M059J (cell line): ENCODE data around the gene ZNF592. TPM values are rescaled to one million over a fixed set of nuclear protein-coding genes. Genes with fewer than 3 reads are reported as not detected.

Experiments
- DNase-seq: peaks from one replicate; pipeline ENCODE4 v3.0.0-alpha.2; 2012; ENCODE audit warnings: low read depth
- total RNA-seq: library from RNA; depleted of rRNA; stranded (reverse); fragments of >200 nt; shearing (Covaris generic); gene quantifications from 2 replicates; pipeline ENCODE4 v1.2.3, GENCODE V29; 2014

The ZNF592 gene
- total RNA-seq, 1 experiment from 2014 or later: 13.1 TPM

DNA sequence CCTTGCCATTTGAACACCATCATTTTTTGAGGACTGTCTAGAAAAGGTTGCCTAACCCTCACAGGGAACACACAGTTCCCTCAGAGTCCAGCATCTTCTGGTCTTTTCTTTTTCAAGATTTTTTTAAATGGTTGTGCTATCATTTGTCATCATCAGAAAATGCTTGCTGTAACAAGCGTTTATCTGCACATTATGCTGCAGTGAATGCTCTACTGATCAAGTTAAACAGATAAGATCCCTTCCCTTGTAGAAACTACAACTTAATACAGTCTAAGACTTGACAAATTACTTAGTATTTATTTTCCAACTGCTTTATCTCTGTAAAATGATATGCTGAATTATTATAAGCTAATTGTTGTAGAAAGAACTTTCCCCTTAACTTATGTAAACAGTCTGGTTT lies 56.8 kb downstream of the ZNF592 start:
- DNase-seq: no peak

DNA sequence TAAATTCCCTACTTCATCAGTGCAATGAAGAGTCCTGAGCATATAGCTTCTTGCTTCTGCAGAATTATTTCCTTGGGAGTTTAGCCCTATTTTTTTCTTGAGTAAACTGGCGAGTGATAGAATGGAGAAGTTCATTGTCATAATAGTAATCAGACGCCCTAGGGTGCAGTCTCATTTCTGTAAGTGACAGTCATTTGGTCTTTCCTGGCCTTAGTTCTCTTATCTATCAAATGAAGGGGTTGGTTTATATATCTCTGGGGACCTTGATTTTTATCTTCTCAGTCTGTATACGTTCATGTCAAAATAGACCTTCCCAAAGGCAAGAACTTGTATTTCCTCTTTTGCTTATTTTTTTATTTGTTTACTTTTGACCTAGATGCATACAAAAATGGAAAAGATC lies 58.8 kb downstream of the ZNF592 start:
- no peak for DNase-seq

DNA sequence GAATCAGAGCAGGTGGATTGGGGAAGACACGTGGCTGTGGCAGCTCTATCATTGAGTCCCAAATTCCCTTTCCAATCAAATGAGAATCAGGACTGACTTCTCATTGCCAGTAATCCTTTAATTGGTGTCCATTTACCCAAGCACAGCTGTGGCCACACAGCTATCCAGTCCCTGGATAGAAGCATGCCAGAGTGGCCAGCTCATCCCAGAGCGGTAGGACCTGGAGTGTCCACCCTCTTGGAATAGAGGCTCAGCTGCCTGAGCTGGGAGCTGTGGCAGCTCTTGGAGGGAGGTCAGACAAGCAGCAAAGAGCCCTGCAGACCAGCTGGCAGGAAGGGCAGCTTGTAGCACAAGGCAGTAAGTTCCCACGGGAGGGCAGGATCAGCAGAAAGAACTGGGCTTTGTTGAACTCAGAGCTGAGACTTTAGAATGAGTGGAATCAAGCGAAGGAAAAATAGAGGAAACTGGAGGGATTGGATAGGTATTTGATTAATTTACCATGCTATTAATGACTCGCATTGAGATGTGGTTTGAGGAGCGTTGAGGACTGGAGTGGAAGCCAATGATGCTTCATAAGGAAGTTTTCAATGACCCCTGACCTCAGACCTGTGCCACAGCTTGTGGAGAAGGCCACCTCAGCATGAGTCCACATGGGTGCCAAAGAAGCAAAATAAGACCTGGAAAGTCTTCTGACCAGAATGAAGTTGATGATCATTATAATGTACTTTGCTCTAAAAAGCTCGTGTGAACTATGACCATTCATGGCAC lies 61.9 kb downstream of the ZNF592 start:
- peak; percentile 59 for DNase-seq

DNA sequence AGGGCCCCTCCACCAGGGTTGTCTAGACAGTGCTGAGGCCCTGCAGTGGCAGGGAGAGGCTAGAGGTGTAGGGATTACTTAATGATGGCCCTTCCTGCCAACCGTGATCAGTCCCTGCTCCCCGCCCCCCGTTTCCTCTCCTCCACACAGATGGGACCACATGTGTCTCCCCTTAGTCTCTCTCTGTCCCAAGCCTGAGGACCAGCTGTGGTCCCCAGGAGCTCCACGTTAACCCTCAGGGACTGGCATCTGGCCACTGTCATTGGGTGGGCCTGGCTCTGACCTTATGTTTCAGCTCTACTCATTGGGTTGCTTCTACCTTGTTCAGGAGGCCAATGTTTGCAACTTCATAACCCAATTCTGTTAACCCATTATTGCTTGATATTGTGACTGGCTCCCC lies 62.8 kb downstream of the ZNF592 start:
- no peak for DNase-seq

DNA sequence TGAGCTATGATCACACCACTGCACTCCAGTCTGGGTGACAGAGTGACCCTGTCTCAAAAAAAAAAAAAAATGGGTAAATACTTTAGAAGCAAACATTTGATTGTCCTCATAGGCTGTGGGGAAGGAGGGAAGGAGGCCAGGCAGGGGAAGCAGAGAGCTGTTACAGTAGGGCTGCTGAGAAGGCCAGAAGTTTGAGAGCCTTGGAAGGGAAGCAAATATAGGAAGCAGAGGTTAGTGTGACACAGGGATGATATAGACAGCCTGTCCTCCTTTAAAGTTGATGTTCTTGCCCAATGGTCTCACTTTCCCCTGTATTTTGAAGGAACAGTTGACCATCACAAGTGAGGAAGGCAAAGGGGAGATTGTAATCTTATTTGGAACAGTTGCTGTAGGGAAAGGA lies 63.4 kb downstream of the ZNF592 start:
- no peak for DNase-seq

DNA sequence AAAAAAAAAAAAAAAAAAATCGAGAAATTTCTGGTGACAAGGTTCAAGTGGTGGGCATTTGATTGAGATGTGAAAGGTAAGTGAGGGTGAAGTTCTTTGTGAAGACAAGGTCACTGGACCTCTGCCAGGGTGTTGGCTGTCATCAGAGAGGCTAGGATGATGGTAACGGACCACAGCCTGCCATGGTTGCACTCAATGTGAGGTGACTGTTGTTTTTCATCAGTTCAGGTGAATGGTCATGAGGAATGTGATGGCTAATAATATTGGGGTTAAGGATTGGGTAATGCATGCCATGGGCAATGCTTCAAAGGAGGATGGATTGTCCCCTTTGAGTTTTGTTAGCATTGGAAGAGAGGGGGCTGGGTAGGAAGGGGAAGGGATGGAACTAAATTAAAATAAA lies 64.5 kb downstream of the ZNF592 start:
- peak; percentile 16 for DNase-seq

DNA sequence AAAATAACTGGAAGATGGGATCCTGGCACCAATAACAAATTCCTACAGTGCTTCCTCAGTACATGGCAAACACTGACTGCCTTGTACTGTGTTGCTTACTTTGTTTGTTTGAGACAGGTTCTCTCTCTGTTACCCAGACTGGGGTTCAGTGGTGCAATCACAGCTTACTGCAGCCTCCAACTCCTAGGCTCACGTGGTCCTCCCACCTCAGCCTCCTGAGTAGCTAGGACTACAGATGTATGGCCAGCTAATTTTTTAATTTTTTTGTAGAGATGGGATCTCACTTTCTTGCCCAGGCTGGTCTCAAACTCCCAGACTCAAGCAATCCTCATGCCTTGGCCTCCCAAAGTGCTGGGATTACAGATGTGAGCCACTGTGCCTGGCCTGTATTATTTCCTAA lies 65.0 kb downstream of the ZNF592 start:
- no peak for DNase-seq

DNA sequence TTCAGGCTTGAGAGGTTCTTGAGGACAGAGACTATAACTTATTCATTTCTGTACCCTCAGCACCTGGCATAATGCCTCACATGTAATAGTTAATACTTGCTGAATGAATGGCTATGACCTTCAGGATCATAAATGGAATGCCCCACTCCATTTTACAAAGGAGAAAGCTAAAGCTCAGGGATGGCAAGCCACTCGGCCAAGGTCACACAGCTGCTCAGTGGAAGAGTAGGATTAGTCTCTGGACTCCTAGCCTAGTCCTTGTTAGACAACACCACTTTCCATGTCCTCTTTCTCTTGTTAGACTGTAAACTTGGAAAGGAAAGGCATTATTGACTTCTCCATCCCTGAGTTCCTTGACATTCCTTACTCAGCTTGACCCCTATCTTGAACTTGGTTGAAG lies 65.5 kb downstream of the ZNF592 start:
- DNase-seq: no peak

DNA sequence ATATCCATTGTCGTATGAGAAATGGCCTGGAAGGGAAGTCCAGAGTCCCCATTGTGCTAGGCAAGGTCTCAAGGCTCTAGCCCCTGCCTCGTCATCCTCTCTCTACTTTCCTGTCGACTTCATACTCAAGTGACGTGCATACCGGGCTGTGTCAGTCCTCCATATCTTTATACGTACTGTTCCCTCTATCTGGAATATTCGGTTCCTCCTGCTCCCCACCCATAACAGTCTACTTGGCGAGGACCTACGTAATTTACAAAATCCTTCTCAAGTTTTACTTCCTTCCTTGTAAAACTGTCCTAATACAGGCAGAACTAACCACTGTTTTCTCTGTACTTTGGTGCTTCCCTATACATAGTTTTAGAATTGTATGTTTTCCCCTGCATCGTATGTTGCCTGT lies 66.5 kb downstream of the ZNF592 start:
- DNase-seq: no peak

DNA sequence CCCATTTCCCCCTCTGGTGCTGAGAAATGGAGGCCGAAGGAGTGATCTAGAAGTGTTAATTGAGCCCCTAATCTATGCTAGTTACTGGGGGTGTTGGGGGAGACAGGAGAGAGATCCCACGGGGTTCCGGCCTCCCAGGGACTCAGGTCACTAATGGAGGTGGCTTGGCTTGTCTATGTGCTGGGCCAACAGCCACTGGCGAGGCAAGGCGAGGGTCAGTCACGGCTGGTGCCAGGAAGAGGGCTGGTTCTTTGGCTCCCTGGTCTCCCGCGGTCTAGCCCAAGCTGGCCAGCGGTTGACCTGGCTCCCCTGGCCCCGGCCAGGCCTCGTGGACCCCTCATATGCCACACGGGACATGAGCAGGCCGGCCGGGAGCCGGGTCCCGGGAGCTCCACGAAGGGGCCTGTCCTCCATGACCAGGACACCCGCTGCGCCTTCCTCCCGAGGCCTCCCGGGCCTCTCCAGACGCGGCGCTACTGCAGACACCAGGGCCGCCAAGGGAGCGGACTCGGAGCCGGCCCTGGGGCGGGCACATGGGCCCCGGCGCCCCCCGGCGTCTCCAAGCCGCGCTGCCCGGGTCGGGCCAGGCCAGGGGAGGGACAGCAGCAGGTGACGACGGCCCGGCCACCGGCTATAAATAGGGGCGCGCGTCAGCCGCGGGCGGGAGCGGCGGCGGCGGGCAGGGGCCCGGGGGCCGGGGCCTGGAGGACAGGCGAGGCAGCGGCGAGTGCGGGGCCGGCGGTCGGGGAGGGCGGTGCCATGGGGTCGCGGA lies 68.5 kb downstream of the ZNF592 start, which contains the start of gene ALPK3:
Gene ALPK3, plus strand, starts transcription at position 663 of the 772 bp plus-strand sequence. Its CDS starts 97 bp downstream, at position 760.
- no peak for DNase-seq

DNA sequence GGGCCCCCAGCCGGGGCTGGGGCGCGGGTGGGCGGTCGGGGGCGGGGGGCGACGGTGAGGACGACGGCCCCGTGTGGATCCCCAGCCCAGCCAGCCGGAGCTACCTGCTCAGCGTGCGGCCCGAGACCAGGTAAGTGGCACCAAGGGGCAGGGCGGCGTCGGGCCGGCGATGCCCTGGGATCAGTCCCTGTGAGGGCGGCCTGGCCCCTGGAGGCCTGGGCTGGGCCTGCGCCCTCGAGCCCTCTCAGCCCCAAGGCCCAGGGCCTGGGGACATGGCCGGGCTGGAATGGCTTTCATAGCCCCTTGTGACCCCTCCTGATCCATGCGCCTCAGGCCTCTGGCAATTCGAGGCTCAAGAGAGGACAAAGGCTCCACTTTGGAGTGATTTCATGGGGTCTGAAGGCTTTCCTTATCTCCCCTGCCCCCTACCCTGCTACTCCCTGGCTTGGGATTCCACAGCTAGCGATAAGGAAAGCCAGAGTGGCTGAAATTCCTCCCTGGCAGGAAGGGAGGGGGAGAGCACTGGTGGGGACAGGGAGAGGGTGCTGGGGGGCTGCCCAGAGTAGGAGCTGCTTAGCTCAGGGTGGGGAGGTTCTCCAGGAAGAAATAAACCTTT lies 69.2 kb downstream of the ZNF592 start:
- DNase-seq: no peak

DNA sequence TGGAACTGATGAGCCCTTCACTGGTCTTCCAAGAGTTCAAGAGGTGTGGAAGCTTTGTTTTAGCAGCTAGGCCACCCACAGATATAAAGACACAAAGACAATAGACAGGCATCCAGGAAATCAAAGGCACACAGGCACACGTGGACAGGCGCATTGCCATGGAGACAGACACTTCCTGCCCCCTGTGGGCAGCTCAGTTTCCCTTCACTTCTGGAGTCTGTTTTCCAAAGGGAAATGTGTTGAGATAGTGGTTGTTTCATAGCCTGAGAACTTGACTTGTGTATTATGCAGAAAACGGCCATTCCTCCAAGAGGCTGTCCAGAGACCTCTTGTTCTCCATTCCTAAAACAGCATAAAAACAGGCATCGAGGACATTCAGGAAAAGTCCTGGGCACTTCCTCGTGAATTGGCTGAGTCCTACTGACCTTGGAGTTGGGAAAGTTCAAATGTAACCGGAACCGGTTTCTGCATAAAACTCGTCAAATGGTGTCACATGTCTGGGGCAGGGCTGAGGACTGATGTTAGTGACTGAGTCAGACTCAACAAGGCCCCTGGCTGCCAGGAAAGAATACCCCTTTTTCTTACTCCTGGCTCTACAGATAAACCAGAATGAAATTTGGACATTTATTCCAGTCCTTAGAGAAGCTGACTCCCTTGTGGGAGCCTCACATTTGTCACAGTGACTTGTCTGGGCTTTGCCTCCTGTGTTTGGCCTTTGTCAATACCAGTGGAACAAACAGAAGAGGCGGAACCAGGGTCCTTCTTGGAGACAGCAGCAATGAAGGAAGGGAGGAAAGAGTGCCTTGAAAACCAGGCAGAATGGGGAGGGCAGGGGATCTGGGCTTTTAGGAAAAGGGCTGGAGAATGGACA lies 70.1 kb downstream of the ZNF592 start:
- DNase-seq: peak; percentile 33

DNA sequence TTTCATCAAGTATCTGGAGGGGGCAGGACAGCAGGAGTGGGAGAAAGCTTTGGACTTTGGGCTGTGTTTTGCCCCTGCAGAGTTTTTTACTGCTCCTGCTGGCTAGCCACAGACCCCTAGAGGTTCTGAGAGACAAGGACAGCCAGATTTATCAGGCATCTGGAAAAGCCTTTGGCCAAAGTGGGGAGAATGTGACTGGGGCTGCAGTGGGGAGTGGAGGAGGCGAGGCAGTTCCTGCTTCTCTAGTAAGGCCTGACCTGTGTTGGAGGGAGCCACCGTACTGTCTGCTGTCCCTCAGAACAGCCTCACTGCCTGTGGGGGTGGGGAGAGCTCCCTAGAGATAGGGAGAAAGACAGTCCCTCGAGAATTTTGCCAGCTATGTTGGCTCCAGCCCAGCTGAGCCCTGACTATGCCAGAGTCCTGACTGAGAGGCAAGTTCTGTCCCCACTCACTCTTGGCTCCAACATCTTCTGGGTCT lies 70.9 kb downstream of the ZNF592 start:
- DNase-seq: no peak

DNA sequence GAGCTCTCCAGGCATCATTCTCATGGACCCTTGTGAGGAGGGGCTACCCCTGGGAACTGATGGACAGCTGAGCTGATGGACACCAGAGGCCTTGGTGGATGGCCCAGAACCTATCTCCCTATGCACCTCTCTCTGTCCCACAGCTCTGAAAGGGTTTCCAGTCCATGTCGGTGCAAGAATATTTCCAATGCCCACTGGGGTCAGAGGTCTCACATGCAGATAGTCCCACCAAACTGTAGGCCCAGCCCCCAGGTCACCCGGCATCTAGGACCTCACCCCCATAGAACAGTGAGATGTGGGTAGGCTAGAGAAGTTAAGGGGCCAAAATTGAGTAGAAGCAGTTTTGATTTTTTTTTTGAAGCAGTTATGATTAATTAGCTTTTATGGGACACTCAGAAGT lies 71.4 kb downstream of the ZNF592 start:
- DNase-seq: no peak

DNA sequence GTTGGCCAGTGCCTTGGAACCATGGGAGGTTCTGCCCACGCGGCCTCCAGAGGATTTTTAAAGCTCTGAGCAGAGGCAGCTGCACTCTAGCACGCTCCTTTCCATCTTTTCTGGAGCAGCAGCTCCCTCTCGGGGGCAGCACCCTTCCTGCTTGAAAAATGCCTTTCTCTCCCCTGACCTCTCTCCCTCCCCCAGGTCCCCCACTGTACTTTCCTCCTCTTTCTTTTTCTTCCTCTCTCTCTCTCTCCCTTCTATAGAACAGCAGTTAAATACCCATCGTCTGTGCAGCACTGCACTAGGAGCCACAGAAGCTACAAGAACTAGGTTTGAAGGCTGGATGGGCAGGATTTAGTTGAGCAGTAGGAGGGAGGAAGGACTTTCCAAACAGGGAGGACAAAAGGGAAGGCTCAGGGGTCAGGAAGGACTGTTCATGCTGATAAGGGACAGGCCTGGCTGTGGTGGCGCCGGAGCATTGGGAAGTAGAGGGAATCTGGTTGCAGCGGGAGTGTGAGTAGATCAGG lies 73.2 kb downstream of the ZNF592 start:
- no peak for DNase-seq

DNA sequence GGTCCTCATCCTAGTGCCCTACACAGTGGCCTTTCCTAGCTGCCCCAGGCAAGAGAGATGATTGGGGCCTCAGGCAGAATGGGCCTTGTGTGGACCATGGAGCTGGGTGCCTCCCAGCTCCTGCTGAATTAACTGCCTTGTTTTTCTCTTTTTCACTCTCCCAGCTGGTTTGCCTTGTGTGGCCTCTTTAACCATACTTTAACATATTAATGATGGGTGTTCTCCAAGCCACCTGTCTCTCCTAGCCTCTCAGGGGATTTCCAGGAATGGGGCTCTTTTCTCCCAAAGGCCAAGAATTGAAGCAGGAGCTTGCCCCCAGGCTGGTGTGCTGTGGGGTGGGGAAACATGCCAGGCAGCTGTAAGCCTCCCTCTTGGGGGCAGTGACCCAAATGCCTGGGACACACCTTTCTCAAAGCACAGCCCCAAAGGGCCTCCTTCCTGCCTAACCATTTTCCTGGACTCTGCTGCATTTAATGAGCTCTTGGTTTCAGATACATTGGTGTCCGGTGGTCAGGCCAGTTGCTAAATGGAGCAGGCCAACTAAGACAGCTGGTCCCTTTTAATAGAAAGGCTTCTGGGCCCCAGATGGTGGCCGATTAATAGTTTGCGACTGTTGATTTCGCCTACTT lies 74.4 kb downstream of the ZNF592 start:
- no peak for DNase-seq

DNA sequence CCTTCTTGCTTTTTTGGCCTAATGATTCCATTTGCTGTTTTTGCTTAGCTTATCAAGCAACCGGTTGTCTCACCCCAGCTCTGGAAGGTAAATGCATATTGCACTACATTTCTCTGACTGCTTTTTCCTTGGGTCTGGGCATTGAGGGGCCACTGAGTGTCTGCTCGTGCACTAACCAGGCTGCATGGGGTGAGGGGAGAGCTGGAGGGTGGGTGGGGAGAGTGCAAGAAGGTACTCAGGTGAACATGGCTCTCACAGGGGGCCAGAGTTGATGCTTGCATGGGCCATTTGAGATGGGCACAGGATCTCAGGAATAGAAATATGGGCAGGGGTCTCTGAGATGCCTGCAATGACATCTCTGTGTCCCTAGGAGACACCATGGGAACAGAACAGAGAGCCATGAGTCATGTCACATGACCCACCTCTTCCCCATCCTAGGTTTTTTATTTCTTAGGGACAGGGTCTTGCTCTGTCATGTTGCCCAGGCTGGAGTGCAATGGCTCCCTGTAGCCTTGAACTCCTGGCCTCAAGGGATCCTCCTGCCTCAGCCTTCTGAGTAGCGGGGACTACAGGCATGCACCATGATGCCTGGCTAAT lies 75.0 kb downstream of the ZNF592 start:
- no peak for DNase-seq

DNA sequence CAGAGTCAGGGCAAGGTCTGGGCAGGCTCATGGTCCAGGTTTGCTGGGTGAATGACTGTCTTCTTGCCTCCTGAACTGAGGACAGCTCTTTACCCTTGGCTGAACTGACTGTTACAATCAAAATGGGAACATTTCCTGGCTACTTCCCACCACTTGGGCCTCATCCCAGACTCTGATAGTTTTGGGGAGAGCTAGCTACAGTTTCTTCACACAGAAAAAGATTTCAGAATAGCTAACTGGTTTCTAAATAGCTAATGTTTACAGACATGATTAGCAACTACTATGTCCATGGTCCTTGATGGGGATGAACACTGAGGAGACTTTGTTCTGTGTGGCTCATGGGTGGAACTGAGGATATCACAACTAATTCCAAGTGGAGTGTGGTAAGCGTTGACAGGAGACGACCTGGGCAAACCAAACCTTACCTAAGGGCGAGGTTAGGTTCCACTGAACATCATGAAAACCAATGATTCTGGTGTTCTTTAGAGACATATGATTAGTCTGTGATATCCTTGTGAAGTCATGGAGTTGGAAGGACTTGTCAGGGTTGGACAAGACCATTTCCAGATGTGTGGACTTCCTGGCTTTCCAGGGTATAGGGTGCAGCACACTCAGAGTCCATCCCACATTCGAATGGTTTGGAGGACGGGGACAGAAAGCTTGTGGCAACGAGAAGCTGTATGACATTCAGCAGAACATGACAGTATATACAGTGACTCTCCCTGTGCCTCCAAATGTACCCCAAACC lies 76.0 kb downstream of the ZNF592 start:
- DNase-seq: no peak

DNA sequence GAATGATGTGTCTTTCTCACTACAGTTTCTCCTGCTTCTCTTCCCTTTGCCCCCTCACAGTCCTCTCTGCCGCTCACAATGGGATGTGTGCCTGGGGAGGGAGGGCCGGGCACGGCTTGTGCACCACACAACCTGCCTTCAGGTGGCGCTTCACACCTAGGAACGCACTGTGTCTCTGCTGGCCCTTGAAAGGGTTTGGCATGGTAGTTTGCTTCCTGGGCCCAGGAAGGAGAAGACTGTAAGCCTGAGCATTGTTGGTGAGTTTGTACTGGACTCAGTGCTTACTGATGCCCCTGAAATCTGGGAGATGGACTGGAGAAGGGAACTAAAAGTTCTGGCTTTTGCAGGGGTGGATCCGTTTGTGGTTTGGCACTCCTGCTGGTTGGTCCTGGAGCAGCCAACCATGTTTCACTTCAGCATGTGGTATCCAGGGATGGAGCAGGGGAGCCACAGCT lies 78.0 kb downstream of the ZNF592 start:
- peak; percentile 59 for DNase-seq

DNA sequence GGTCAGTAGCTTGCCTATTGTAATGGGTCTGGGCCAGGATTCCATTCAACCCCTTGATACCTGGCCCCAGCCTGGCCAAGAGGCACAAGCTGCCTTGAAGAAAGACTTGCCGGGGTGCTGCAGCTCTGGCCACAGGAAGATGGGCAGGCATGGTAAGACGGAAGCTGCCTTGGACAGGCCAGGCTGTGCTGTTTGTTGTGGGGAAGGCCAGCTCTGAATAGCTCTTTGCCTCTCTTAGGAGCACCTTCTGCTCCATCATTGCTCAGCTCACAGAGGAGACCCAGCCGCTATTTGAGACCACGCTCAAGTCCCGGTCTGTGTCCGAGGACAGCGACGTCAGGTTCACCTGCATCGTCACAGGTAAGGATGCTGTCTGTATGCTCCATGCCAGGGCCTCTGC lies 78.9 kb downstream of the ZNF592 start:
- DNase-seq: no peak
